ENCODE results near the gene MAGEB2. TPM values are rescaled to one million over a fixed set of nuclear protein-coding genes. Genes with fewer than 3 reads are reported as not detected.

Gene MAGEB2
- total and polyA plus RNA-seq, 9 donors: 0.15 to 0.27 TPM; not detected in 7

GRCh38 chrX:30259927-30260326 is 44.6 kb downstream of the MAGEB2 start:
- H3K36me3 ChIP-seq: no peaks in the 10 kb centered on the region
- no peaks in the 10 kb centered on the region for H3K27me3 ChIP-seq
- H3K27ac ChIP-seq: no peak overlapping the region
- whole genome bisulfite sequencing, 3 donors: 75 to 81% (median 79%) methylated on average over 2 of the region's 2 CpGs
- TF ChIP-seq EP300 (IDR thresholded peaks at IDR 0.05) (no peak), CTCF (IDR thresholded peaks at IDR 0.05) (no peak), POLR2A (IDR thresholded peaks at IDR 0.05) (no peak)
- no peaks in the 10 kb centered on the region for H3K9me3 ChIP-seq
- no peaks in the 10 kb centered on the region for H3K4me1 ChIP-seq (ENCODE audit: insufficient read depth)
- no peak overlapping the region for H3K4me3 ChIP-seq
- DNase-seq: no peak
- intact Hi-C loops (cut with DNase I): no loop called here

GRCh38 chrX:30261012-30261411 is 45.6 kb downstream of the MAGEB2 start:
- Histone ChIP-seq H3K9me3 (no peaks in the 10 kb centered on the region), H3K4me3 (no peak overlapping the region), H3K4me1 (ENCODE audit: insufficient read depth) (no peaks in the 10 kb centered on the region), H3K36me3 (no peaks in the 10 kb centered on the region), H3K27ac (no peak overlapping the region), H3K27me3 (no peaks in the 10 kb centered on the region)
- DNase-seq: no peak
- TF ChIP-seq POLR2A (IDR thresholded peaks at IDR 0.05) (no peak), CTCF (IDR thresholded peaks at IDR 0.05) (no peak), EP300 (IDR thresholded peaks at IDR 0.05) (no peak)
- intact Hi-C loops (cut with DNase I): no loop called here

- H3K27ac ChIP-seq: no peak overlapping the region
- no peaks in the 10 kb centered on the region for H3K27me3 ChIP-seq
- no peak overlapping the region for H3K4me3 ChIP-seq
- DNase-seq: no peak
- H3K9me3 ChIP-seq: no peaks in the 10 kb centered on the region
- 62 to 69% (median 65%) methylated on average over 1 of the region's 1 CpG for WGBS, 3 donors
- intact Hi-C loops (cut with DNase I): no loop called here
- no peaks in the 10 kb centered on the region for H3K36me3 ChIP-seq
- H3K4me1 ChIP-seq (ENCODE audit: insufficient read depth): no peaks in the 10 kb centered on the region
- no peak for TF ChIP-seq EP300 (IDR thresholded peaks at IDR 0.05)
- no peak for TF ChIP-seq CTCF (IDR thresholded peaks at IDR 0.05)
- no peak for TF ChIP-seq POLR2A (IDR thresholded peaks at IDR 0.05)
These were observed 47.4 kb downstream of the MAGEB2 start for GRCh38 chrX:30262763-30263162.

Other genes starting within 250 kb of the MAGEB2 start
- gene MAGEB3, start 15.1 kb downstream of the MAGEB2 start, total RNA-seq: not detected
- gene MAGEB3, start 15.1 kb downstream of the MAGEB2 start, polyA plus RNA-seq: not detected
- under 1 TPM in 1 of 7 donors, not detected in 6; 0.10 TPM for gene MAGEB4, start 26.4 kb downstream of the MAGEB2 start, total RNA-seq
- gene MAGEB4, start 26.4 kb downstream of the MAGEB2 start, polyA plus RNA-seq: not detected
- not detected for gene MAGEB1, start 31.6 kb downstream of the MAGEB2 start, total RNA-seq
- gene MAGEB1, start 31.6 kb downstream of the MAGEB2 start, polyA plus RNA-seq: under 1 TPM in 1 of 2 donors, not detected in 1; 0.07 TPM
- 1 to 10 TPM; 1.3 to 4.6 (median 2.6) TPM for gene NR0B1, start 93.8 kb downstream of the MAGEB2 start, total RNA-seq
- 1 to 10 TPM; 1.3 to 5.8 TPM for gene NR0B1, start 93.8 kb downstream of the MAGEB2 start, polyA plus RNA-seq